ENCODE results near the gene PDZD8.

PDZD8 gene

GRCh38 chr10:117375360-117376178, at the start of gene PDZD8:
Gene PDZD8 (minus strand): TSS chr10:117375440. CDS start chr10:117375227, 213 bp downstream.
- peak; percentile 70 to 88 for DNase-seq

- no peak for DNase-seq
Measured at GRCh38 chr10:117424171-117424570, 48.9 kb upstream of the PDZD8 start.

- no peak for DNase-seq
Measured at GRCh38 chr10:117421985-117422384, 46.7 kb upstream of the PDZD8 start.

- no peak for DNase-seq
Measured at GRCh38 chr10:117420768-117421167, 45.5 kb upstream of the PDZD8 start.

GRCh38 chr10:117419921-117420320, 44.7 kb upstream of the PDZD8 start:
- DNase-seq = no peak

GRCh38 chr10:117419159-117419558, 43.9 kb upstream of the PDZD8 start:
- DNase-seq = no peak

GRCh38 chr10:117418121-117418520, 42.9 kb upstream of the PDZD8 start:
- DNase-seq = no peak

GRCh38 chr10:117417196-117417595, 42.0 kb upstream of the PDZD8 start:
- DNase-seq = no peak

- DNase-seq = no peak
Measured at GRCh38 chr10:117413928-117414618, 38.8 kb upstream of the PDZD8 start.

GRCh38 chr10:117412469-117413010, 37.3 kb upstream of the PDZD8 start:
- DNase-seq = no peak

GRCh38 chr10:117411479-117412399, 36.5 kb upstream of the PDZD8 start:
- DNase-seq = no peak

GRCh38 chr10:117410557-117410956, 35.3 kb upstream of the PDZD8 start:
- DNase-seq = no peak

- no peak for DNase-seq
Measured at GRCh38 chr10:117409549-117410305, 34.5 kb upstream of the PDZD8 start.

GRCh38 chr10:117408436-117409384, 33.5 kb upstream of the PDZD8 start:
- DNase-seq = no peak

- DNase-seq = no peak
Measured at GRCh38 chr10:117405730-117406129, 30.5 kb upstream of the PDZD8 start.

GRCh38 chr10:117400329-117400728, 25.1 kb upstream of the PDZD8 start:
- DNase-seq = no peak

GRCh38 chr10:117399341-117400196, 24.3 kb upstream of the PDZD8 start:
- no peak for DNase-seq

GRCh38 chr10:117398029-117398428, 22.8 kb upstream of the PDZD8 start:
- DNase-seq = no peak

- DNase-seq = no peak
Measured at GRCh38 chr10:117391436-117392205, 16.4 kb upstream of the PDZD8 start.
